IPS-15b (cell line): ENCODE data around the gene ZMIZ1.

Experiments
- H3K27me3 ChIP-seq: one replicate; pipeline ENCODE4 v1.6.1; 2013; ENCODE audit warnings: low read length; ENCODE audit not compliant: control insufficient read depth, insufficient read depth
- H3K36me3 ChIP-seq: one replicate; pipeline ENCODE4 v1.6.1; 2013; ENCODE audit warnings: low read length; ENCODE audit not compliant: control insufficient read depth, insufficient read depth
- H3K4me1 ChIP-seq: one replicate; pipeline ENCODE4 v1.6.1; 2013; ENCODE audit warnings: mild to moderate bottlenecking, low read length; ENCODE audit not compliant: control insufficient read depth, insufficient read depth
- H3K4me3 ChIP-seq: one replicate; pipeline ENCODE4 v1.5.1; 2013; ENCODE audit warnings: low read depth, low read length
- H3K9ac ChIP-seq: one replicate; pipeline ENCODE4 v1.6.1; 2013; ENCODE audit warnings: low read depth, mild to moderate bottlenecking, low read length
- H3K9me3 ChIP-seq: one replicate; pipeline ENCODE4 v1.6.1; 2013; ENCODE audit warnings: mild to moderate bottlenecking, low read length; ENCODE audit not compliant: control insufficient read depth, insufficient read depth

Gene ZMIZ1

DNA sequence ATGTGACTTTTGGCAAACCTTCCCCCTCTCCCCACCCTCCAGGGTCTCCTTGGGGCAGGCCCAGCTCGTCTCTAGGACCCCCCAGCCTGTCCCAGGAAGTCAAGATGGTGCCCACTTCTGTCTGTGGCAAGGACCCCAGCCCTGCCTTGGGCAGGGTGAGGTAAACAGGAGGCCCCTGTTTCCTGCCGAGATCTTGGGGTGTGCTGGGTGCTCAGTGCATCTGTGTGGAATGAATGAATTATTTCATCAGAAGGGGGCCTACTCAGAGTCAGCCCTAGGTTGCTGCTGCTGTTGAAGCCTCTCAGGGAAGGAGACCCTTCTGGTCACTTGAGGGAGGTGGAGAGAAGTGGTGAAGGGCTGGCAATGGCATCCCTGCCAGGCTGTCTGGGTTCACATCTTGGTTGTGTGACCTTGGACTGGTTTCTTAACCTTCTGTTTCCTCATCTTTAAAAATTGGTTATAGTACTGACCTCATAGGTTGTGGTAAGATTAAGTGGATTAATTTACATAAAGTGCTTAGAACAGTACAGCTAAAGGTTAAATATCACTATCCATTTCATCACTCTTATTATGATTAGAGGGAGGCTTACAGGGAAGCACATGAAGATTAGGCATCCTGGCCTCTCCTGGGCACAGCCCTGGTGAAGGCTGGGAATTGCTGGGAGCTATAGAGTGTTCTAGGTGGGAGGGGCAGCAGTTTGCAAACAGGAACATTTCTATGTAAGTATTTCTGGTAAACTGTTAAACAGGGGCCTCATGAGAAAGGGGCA, 67.7 kb downstream of the ZMIZ1 start:
- peaks cover 15% of the 10 kb centered on the region for H3K36me3 ChIP-seq
- no peak overlapping the region for H3K9ac ChIP-seq
- no peak overlapping the region for H3K4me3 ChIP-seq
- no peaks in the 10 kb centered on the region for H3K9me3 ChIP-seq
- no peaks in the 10 kb centered on the region for H3K27me3 ChIP-seq
- peaks cover 16% of the 10 kb centered on the region for H3K4me1 ChIP-seq

DNA sequence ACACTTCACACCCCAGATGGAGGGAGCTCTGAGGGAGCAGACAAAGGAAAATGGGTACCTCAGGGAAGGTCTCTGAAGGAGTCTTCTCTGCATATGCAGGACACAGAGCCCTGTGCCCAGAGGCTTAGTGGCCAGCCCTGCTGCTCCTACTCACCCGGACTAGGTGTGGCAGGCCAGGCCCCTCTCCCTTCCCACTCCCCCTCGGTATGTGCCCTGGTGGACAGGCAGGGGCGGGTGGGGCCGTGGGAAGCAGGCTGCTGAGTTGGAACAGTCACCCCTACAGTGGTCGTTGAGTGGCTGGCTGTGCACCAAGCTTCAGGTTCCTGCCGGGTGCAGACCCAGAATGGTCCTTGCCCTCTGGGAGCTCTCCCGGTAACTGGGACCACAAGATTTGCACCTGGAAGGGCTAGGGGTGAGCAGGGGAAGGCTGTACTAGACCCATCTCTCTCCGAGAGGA, 68.6 kb downstream of the ZMIZ1 start:
- Histone ChIP-seq H3K36me3 (peaks cover 20% of the 10 kb centered on the region), H3K27me3 (no peaks in the 10 kb centered on the region), H3K4me1 (peaks cover 13% of the 10 kb centered on the region), H3K4me3 (no peak overlapping the region), H3K9me3 (no peaks in the 10 kb centered on the region), H3K9ac (no peak overlapping the region)

DNA sequence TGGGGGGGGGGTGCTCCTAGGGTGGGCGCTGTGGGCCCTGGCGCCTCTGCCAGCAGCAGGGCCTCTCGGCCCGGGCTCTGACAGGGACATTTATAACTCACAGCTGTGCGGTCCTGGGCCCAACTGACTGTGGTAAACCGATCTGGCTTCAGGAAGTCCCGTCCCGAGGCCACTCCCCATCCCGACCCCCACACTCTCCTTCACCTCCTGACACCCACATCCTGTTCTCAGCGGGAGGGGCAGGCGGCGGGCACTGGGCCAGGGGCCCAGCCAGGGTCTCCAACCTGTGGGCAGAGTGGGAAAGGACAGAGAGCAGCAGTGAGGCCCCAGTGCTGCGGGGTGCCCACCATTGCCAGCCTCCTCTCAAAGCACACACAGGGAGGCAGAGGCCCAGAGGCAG, 69.1 kb downstream of the ZMIZ1 start:
- Histone ChIP-seq H3K27me3 (no peaks in the 10 kb centered on the region), H3K4me3 (no peak overlapping the region), H3K9ac (no peak overlapping the region), H3K36me3 (peaks cover 23% of the 10 kb centered on the region), H3K9me3 (no peaks in the 10 kb centered on the region), H3K4me1 (peaks cover 9% of the 10 kb centered on the region)

DNA sequence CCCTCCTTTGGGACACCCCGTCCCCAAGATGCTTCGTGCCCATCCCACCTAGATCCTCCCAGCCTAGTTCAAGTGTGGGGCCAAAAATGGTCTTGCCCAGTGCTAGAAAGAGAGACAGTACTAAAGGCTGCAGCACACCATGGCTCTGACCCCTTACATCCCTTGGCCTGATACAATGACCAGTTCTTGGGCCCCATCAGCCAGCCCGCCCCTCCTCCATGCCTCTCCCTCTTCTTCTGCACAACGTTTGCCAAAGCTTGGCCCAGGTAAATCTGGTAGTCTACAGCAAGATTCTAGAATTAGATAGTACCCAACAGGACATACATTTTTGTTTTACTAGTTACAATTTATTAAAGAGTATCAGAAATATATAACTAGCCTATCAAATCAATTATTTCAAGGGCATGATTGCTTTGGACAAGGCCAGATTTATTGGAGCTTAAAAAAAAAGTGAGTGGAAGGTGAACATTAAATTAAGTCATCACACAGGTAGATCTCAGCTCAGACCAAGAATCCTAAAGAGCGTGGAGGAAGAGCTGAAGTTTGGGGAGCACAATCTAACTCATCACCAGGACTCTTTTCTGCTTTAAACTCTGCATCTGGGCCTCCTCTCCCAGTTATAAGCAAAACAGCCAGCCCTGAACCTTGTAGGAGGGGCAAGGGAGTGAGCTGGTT, 69.8 kb downstream of the ZMIZ1 start:
- Histone ChIP-seq H3K36me3 (peaks cover 20% of the 10 kb centered on the region), H3K9me3 (no peaks in the 10 kb centered on the region), H3K9ac (no peak overlapping the region), H3K4me3 (no peak overlapping the region), H3K27me3 (no peaks in the 10 kb centered on the region), H3K4me1 (peaks cover 5% of the 10 kb centered on the region)

DNA sequence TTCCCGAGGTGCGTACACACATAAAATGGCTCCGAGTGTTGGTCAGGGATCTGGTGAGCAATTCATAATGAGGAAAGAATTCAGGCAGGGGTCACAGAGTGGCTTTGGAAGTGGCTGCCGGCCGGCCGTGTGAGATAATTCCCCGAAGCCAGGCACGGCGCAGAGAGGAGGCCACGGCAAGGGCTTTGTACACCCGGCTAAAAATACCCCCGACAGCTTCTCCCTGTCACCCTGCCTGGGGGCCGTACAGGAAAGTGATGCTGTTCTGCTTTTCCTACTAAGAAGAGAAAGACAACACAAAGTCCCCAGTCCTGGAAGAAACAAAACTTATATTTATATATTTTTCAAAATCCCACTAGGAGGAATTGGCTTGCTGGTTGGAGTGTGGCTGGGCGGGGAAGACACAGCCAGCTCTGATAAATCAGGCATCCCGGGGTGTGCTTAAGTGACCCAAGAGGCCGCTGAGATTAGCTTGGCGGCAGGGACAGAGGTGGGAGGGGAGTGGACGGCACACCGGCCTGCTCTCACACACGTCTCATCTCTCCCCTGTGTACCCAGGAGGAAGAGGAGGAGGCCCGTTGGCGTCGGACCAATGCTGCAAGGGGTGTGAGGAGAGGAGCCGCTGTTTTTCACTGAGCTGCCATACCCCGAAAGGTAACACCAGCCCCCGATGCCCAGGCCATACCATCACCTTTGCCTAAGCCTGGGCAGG, 70.5 kb downstream of the ZMIZ1 start:
- Histone ChIP-seq H3K4me3 (no peak overlapping the region), H3K9ac (no peak overlapping the region), H3K4me1 (peaks cover 5% of the 10 kb centered on the region), H3K36me3 (peaks cover 20% of the 10 kb centered on the region), H3K27me3 (no peaks in the 10 kb centered on the region), H3K9me3 (no peaks in the 10 kb centered on the region)

DNA sequence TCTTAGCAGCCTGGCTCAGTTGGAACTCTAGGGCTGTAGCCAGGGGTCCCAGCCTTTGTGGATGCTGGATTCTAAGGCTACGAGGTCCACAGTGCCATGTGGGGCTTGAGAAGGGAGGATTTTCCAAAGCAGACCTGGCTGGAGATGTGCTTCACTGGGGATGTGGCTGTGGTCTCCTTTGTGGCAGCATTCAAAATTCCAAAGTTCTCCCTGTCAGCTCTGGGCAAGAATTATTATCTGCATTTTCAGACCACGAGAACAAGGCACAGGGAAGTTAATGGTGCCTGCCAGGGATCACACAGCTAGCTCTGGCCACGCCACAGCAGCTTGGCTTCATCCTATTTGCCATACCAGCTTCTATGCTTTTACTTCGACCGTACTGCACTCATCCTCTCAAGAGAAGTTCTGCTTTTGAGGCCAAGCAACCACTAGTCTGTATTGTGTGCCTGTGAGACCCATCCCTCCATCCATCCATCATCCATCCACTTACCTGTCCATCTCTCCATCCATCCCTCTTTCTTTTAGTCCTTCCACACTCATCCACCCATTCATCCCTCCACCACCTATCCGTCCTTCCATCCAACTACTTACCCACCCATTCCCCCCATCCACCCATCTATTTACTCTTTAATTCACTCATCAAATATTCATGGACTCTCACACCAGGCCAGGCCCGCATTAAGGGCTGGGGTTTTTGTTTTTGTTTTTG, 71.5 kb downstream of the ZMIZ1 start:
- H3K9me3 ChIP-seq, result no peaks in the 10 kb centered on the region
- H3K36me3 ChIP-seq, result peaks cover 20% of the 10 kb centered on the region
- no peaks in the 10 kb centered on the region for H3K27me3 ChIP-seq
- peaks cover 5% of the 10 kb centered on the region for H3K4me1 ChIP-seq
- H3K4me3 ChIP-seq, result no peak overlapping the region
- no peak overlapping the region for H3K9ac ChIP-seq

DNA sequence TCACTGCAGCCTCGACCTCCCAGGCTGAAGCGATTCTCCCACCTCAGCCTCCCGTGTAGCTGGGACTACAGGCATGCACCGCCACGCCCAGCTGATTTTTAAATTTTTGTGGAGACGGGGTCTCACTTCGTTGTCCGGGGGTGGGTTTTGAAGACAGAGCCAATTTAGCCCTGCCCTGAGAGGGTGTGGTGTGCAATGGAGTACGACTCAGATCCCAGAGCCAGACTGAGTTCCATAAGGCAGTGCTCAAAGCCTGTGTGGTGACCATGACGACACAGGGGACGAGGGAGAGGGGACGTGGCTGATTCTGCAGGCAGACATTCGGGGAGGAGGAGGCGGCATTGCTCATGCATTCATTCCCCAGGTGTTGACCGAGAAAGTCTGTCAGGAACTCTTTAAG, 72.1 kb downstream of the ZMIZ1 start:
- Histone ChIP-seq H3K4me1 (peaks cover 5% of the 10 kb centered on the region), H3K36me3 (peaks cover 17% of the 10 kb centered on the region), H3K9ac (no peak overlapping the region), H3K9me3 (no peaks in the 10 kb centered on the region), H3K4me3 (no peak overlapping the region), H3K27me3 (no peaks in the 10 kb centered on the region)

DNA sequence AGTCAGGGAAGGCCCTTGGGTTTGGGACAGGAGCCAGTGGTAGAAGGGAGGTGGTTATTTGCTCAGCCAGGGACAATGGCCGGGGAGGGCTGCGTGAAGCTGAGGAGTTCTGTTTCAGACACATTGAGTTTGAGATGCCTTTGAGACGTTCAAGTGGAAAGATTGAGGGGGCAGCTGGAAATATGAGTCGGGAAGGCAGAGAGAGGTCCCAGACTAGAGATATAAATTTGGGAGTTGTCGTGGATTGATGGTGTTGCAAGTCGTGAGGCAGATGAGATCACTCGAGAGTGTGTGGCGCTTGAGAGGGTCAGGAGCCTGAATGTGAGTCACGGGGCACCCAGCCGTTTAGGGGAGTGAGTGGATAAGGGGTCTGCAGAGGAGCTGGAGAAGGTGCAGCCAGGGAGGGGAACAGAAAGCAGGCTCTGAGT, 73.3 kb downstream of the ZMIZ1 start:
- Histone ChIP-seq H3K4me1 (peaks cover 5% of the 10 kb centered on the region), H3K9ac (no peak overlapping the region), H3K9me3 (no peaks in the 10 kb centered on the region), H3K36me3 (peaks cover 17% of the 10 kb centered on the region), H3K4me3 (no peak overlapping the region), H3K27me3 (no peaks in the 10 kb centered on the region)

DNA sequence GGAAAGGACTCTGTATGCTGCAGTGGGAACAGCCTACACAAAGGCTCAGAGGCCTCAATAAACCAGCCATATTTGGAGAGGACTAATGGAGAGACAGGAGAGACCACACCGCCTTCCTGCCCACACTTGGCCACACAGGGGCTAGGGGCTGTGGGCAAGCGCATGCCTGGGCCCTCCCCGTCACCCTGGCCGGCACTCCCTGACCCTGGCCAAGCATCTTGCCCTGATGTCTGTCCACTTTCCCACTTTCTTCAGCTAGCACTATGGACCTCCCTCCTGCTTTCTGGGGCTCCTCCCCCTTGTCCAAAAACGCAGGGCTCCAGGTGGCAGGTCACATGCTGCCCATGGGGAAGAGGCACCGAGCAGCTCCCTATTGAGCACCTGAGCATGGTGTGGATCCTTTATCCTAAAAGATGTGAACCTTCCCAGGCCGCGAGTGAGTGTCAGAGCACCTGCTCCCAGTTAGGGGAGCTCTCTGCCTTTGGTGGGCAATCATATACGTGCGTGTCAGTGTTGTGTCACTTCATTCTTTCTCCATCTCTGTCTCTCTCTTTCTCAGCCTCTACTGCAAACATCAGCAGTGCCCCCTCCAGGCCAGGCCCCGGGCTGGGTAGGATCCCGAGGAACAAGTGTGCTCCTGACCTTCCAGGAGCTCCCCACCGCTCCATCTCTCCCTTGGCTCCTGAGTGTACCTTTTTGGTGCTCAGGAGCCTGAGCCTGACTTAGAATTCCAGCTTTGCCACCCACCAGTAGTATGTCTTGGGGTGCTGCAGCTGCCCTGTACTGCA, 74.0 kb downstream of the ZMIZ1 start:
- Histone ChIP-seq H3K27me3 (no peaks in the 10 kb centered on the region), H3K4me3 (no peak overlapping the region), H3K9ac (no peak overlapping the region), H3K36me3 (peaks cover 17% of the 10 kb centered on the region), H3K4me1 (peaks cover 3% of the 10 kb centered on the region), H3K9me3 (no peaks in the 10 kb centered on the region)

DNA sequence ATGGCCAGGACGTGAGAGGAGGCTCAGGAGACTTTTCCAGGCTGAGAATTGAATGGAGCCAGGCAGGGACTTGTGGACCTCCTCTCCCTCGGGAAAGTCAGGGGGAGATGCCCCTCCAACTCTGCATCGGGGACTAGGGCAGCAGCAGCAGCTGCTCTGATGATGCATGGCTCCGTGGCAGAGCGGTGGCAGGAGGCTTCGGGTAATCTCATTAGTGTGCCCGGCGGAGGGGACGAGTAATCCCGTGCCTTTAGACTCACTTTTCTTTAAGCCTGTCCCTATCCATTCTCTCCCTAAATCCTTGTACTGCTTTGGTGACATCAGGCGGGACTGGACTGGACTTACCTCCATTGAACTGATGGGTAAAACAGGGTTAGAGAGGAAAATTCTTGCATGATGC, 75.1 kb downstream of the ZMIZ1 start:
- Histone ChIP-seq H3K4me1 (peaks cover 3% of the 10 kb centered on the region), H3K4me3 (no peak overlapping the region), H3K36me3 (peaks cover 19% of the 10 kb centered on the region), H3K9me3 (no peaks in the 10 kb centered on the region), H3K9ac (no peak overlapping the region), H3K27me3 (no peaks in the 10 kb centered on the region)
